Aortic smooth muscle cell (primary cell): ENCODE results near the gene HTT. TPM values are rescaled to one million over a fixed set of nuclear protein-coding genes. Genes with fewer than 3 reads are reported as not detected.

Experiments used
- total RNA-seq: library from RNA; depleted of rRNA; stranded (reverse); fragments of >200 nt; gene quantifications from 2 replicates; pipeline ENCODE4 v1.2.3, GENCODE V29; 2014

Gene HTT
- total RNA-seq, result 29.2 and 36.6 TPM in 2 replicates

GRCh38 chr4:3074078-3074845 is at the start of gene HTT, which contains the start of gene HTT-AS:
Gene HTT, plus strand, starts transcription at chr4:3074681. Its CDS starts 145 bp downstream, at chr4:3074826.
Gene HTT-AS, minus strand, starts transcription at chr4:3074538.

GRCh38 chr4:3248811-3249661 is 174.6 kb downstream of the HTT start, which contains the start of gene MSANTD1:
Gene MSANTD1, plus strand, starts transcription at chr4:3249159. Its CDS starts 64 bp downstream, at chr4:3249223.

GRCh38 chr4:3292571-3293400 is 218.3 kb downstream of the HTT start, which contains the start of gene RGS12:
Gene RGS12, plus strand, starts transcription at chr4:3293021. Its CDS starts 23,150 bp downstream, at chr4:3316171.

Other genes with a start within 250 kb of the HTT start
- 173 and 187 TPM in 2 replicates for gene ADD1, start 230.8 kb upstream of the HTT start, total RNA-seq
- 18.3 and 22.9 TPM in 2 replicates for gene NOP14, start 111.3 kb upstream of the HTT start, total RNA-seq
- gene GRK4, start 111.1 kb upstream of the HTT start, total RNA-seq, result 3.4 and 3.6 TPM in 2 replicates
- not detected in 2 replicates for gene HTT-AS, start 143 bp upstream of the HTT start, total RNA-seq
- gene MSANTD1, start 174.5 kb downstream of the HTT start, total RNA-seq, result 0.53 and 0.56 TPM in 2 replicates
- gene RGS12, start 218.3 kb downstream of the HTT start, total RNA-seq, result 17.4 and 21.5 TPM in 2 replicates